ENCODE results near the gene CPLANE1.
"Not testable (repeated sequence)": the region's sequence is repeated elsewhere in the genome, so short reads cannot be mapped to it uniquely, and the experiment has no call there.

CPLANE1 gene

DNA sequence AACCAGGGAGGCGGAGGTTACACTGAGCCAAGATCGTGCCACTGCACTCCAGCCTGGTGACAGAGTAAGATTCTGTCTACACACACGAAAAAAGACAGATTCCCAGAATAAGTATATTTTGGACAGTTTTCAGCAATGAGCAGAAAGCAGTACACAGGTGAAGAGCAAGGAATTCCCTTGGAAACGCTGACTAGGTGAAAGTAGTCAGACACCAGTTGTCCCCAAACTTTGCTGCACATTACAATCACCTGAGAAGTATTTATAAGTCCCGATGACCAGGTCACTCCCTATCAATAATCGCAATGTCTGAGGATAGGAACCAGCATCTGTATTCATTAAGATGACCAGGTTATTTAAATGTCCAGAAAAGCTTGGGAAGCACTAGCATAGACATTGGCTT lies 78.3 kb downstream of the CPLANE1 start:
- TF ChIP-seq, protein P1, sequence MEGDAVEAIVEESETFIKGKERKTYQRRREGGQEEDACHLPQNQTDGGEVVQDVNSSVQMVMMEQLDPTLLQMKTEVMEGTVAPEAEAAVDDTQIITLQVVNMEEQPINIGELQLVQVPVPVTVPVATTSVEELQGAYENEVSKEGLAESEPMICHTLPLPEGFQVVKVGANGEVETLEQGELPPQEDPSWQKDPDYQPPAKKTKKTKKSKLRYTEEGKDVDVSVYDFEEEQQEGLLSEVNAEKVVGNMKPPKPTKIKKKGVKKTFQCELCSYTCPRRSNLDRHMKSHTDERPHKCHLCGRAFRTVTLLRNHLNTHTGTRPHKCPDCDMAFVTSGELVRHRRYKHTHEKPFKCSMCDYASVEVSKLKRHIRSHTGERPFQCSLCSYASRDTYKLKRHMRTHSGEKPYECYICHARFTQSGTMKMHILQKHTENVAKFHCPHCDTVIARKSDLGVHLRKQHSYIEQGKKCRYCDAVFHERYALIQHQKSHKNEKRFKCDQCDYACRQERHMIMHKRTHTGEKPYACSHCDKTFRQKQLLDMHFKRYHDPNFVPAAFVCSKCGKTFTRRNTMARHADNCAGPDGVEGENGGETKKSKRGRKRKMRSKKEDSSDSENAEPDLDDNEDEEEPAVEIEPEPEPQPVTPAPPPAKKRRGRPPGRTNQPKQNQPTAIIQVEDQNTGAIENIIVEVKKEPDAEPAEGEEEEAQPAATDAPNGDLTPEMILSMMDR (IDR thresholded peaks at IDR 0.05; ENCODE audit: low read depth, low read length, missing control alignments) = no peak
- no peak for DNase-seq (ENCODE audit: low read depth)
- no peak overlapping the region for H3K4me3 ChIP-seq (ENCODE audit: low read depth, low read length)

DNA sequence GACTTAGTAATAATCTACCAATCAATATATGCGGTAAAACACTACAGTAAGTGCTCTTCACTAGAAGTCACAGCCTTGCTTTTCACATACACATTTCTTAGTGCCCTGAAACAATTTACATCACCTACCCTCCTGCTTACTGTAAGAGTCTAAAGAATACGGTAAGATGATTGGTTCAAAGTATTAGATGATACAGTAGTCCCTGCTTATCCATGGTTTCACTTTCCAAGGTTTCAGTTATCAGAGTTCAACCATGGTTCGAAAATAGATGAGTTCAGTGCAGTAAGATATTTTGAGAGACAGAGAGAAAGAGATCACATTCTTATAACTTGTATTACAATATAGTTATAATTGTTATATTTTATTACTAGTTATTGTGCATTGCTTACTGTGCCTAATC lies 83.0 kb downstream of the CPLANE1 start:
- no peak for DNase-seq (ENCODE audit: low read depth)
- TF ChIP-seq, protein P1 (IDR thresholded peaks at IDR 0.05; ENCODE audit: low read depth, low read length, missing control alignments) = no peak

DNA sequence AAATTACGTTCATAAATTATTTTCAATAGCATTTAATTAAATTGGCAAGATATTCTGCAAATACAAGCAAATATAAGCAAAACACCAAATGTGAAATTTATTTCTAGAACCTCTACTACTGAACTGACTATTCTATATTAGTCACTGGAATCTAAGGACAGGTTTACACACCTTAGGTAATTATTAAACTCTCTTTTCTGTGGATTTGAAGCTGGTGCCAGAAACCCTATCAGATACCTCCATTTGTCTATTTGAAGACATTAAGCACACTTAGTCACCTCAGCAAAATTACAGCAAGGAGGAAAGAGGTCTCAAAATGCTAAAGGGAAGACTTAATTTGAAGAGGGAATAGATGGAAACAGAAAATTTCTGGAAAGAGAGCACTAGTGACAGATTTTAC lies 83.4 kb downstream of the CPLANE1 start:
- H3K4me3 ChIP-seq (ENCODE audit: low read depth, low read length) = no peak overlapping the region
- TF ChIP-seq, protein P1 (IDR thresholded peaks at IDR 0.05; ENCODE audit: low read depth, low read length, missing control alignments) = no peak
- no peak for DNase-seq (ENCODE audit: low read depth)

More for the DNA sequence above, 83.0 kb downstream of the CPLANE1 start:
- H3K4me3 ChIP-seq (ENCODE audit: low read depth, low read length) = no peak overlapping the region

DNA sequence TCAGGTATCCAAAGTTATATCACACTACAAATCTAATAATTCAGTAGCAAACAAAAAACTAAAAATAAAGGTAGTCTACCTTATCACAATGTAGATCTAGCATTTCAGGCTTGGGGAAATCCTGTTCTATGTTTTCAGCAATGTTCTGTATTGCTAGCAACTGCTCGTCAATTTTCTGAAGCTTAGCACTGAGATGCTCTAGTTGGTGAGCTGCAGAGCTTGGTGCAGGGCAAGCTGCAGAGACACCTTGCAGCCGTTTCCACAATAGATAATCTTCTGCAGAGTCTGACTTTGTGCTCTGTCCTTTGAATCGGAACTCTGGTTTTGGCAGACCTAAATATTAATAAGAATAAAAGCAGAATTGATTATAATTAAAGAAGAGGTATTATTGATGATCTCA lies 95.5 kb downstream of the CPLANE1 start:
- TF ChIP-seq, protein P1 (IDR thresholded peaks at IDR 0.05; ENCODE audit: low read depth, low read length, missing control alignments) = no peak
- no peak overlapping the region for H3K4me3 ChIP-seq (ENCODE audit: low read depth, low read length)
- no peak for DNase-seq (ENCODE audit: low read depth)

DNA sequence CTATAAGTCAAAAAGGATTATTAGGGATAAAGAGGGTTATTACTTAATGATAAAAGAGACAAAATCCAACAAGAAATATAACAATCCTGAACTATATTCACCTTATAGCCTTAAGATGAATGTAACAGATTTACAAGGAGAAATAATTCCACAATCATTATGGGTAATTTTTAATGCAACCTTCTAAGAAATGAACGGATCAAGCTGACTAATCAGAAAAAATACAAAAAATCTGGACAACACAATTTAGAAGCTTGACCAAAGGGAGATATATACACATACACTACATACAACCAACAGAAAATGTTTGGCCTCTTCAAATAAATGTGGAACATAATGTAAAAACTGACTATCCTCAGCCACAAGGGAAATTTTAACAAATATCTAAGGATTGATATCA lies 102.3 kb downstream of the CPLANE1 start:
- TF ChIP-seq, protein P1 (IDR thresholded peaks at IDR 0.05; ENCODE audit: low read depth, low read length, missing control alignments) = no peak
- no peak overlapping the region for H3K4me3 ChIP-seq (ENCODE audit: low read depth, low read length)
- DNase-seq (ENCODE audit: low read depth) = no peak

DNA sequence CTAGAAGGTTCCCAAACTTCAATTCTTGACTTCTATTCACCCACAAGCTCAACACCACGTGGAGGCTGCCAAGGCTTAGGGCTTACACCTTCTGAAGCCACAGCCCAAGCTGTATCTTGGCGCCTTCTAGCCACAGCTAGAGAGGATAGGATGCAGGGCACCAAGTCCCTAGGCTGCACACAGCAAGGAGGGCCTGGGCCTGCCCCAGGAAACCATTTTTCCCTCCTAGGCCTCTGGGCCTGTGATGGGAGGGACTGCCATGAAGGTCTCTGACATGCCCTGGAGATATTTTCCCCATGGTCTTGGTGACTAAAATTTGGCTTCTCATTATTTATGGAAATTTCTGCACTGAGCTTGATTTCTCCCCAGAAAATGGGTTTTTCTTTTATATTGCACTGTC lies 112.5 kb downstream of the CPLANE1 start:
- TF ChIP-seq, protein P1 (IDR thresholded peaks at IDR 0.05; ENCODE audit: low read depth, low read length, missing control alignments) = no peak
- no peak overlapping the region for H3K4me3 ChIP-seq (ENCODE audit: low read depth, low read length)
- DNase-seq (ENCODE audit: low read depth) = no peak

DNA sequence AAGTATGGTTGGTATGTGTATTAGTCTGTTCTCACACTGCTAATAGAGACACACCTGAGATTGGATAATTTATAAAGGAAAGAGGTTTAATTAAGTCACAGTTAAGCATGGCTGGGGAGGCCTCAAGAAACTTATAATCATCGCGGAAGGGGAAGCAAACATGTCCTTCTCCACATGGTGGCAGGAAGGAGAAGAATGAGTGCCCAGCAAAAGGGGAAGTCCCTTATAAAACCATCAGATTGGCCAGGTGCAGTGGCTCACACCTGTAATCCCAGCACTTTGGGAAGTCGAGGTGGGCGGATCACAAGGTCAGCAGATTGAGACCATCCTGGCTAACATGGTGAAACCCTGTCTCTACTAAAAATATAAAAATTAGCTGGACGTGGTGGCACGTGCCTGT lies 113.9 kb downstream of the CPLANE1 start:
- not testable (repeated sequence) for DNase-seq (ENCODE audit: low read depth); H3K4me3 ChIP-seq (ENCODE audit: low read depth, low read length)

DNA sequence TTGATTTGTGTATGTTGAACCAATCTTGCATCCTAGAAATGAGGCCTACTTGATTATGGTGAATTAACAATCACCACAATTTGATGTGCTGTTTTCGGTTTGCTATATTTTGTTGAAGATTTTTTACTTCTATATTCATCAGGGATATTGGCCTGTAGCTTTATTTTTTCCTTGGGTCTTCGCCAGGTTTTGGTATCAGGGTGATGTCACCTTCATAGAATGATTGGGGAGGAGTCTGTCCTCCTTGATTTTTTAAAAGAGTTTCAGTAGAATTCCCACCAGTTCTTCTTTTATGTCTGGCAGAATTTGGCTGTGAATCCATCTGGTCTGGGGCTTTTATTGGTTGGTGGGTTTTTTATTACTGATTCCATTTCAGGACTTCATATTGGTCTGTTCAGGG lies 115.2 kb downstream of the CPLANE1 start:
- no peak for DNase-seq (ENCODE audit: low read depth)
- TF ChIP-seq, protein P1 (IDR thresholded peaks at IDR 0.05; ENCODE audit: low read depth, low read length, missing control alignments) = no peak
- no peak overlapping the region for H3K4me3 ChIP-seq (ENCODE audit: low read depth, low read length)

Measured in GM12864 (cell line).